GM18870 (cell line): ENCODE data around the gene MS4A2.
"Not testable (repeated sequence)": the region's sequence is repeated elsewhere in the genome, so short reads cannot be mapped to it uniquely, and the experiment has no call there.

ENCODE experiments used
- ATAC-seq: cut with Tn5 transposase; IDR thresholded peaks from one replicate; pipeline ENCODE4 v1.9.1; 2021; ENCODE audit warnings: moderate library complexity; ENCODE audit not compliant: unreplicated experiment

Gene MS4A2

DNA sequence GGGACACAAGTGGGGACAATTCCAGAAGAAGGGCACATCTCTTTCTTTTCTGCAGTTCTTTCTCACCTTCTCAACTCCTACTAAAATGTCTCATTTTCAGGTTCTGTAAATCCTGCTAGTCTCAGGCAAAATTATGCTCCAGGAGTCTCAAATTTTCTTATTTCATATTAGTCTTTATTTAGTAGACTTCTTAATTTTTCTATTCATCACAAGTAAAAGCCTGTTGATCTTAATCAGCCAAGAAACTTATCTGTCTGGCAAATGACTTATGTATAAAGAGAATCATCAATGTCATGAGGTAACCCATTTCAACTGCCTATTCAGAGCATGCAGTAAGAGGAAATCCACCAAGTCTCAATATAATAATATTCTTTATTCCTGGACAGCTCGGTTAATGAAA lies at the start of gene MS4A2:
Gene MS4A2, plus strand, starts transcription at position 301 of the 400 bp plus-strand sequence. CDS start 102 bp downstream, outside the sequence.
- no peak for ATAC-seq

DNA sequence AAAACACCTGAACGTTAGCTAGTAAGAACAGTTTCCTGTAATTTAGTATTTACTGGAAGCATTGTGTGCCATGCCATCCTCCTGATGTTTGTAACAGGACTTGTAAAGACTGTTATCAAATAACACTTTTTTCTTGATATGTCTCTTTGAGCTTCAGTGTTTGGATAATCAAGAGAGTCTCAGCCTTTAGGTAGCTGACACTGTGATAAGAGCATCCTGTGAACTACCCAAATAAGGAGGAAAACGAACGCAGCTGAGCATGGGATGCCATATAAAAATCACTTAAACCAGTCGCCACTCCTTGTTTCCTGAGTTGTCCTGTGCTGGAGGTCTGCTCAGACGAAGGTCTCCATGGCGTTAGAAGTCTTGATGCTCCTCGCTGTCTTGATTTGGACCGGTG lies 48.4 kb upstream of the MS4A2 start, which contains the start of gene OOSP2:
Gene OOSP2, plus strand, starts transcription at position 301 of the 400 bp plus-strand sequence. Its CDS starts 51 bp downstream, at position 352.
- no peak for ATAC-seq

DNA sequence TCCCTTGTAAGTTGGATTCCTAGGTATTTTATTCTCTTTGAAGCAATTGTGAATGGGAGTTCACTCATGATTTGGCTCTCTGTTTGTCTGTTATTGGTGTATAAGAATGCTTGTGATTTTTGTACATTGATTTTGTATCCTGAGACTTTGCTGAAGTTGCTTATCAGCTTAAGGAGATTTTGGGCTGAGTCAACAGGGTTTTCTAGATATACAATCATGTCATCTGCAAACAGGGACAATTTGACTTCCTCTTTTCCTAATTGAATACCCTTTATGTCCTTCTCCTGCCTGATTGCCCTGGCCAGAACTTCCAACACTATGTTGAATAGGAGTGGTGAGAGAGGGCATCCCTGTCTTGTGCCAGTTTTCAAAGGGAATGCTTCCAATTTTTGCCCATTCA lies 38.0 kb upstream of the MS4A2 start:
- not testable (repeated sequence) for ATAC-seq

DNA sequence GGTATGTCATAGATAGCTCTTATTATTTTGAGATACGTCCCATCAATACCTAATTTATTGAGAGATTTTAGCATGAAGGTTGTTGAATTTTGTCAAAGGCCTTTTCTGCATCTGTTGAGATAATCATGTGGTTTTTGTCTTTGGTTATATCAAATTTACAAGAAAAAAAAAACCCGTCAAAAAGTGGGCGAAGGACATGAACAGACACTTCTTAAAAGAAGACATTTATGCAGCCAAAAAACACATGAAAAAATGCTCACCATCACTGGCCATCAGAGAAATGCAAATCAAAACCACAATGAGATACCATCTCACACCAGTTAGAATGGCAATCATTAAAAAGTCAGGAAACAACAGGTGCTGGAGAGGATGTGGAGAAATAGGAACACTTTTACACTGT lies 37.6 kb upstream of the MS4A2 start:
- not testable (repeated sequence) for ATAC-seq

DNA sequence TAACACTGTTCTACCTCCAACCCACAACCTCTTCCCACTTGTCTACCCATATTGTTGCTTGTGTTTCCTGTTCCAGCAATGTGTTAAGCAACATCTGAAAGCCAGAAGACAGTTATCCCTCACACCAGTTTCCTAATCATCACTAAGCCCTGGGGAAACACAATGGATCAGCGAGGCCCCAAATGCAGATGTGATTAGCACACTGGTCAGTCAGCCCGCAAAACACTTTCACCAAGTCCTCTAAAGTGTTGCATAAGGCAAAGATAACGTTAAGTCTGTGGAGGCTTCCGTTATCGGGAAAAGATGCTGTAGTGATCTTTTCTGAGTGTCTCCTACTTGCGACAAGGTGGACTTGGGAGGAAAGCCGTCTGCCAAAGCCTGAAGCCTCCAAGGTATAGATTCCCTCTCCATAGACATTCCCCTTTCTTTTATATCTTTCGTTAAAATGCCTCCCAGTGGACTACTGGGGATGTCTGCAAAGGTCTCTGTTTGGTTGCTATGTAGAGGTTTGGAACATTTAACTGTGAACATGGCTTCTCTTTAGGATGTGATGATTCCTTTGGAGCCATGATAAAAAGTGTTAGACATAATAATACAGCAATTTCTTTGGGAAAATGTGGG lies 32.0 kb upstream of the MS4A2 start, which contains the start of gene MS4A3:
Gene MS4A3, plus strand, starts transcription at position 317 of the 621 bp plus-strand sequence. CDS start 4,496 bp downstream, outside the sequence.
- no peak for ATAC-seq

- ATAC-seq = no peak
These were observed 29.4 kb upstream of the MS4A2 start for GRCh38 chr11:60059052-60059451.

- no peak for ATAC-seq
These were observed 28.8 kb upstream of the MS4A2 start for GRCh38 chr11:60059521-60060240.

DNA sequence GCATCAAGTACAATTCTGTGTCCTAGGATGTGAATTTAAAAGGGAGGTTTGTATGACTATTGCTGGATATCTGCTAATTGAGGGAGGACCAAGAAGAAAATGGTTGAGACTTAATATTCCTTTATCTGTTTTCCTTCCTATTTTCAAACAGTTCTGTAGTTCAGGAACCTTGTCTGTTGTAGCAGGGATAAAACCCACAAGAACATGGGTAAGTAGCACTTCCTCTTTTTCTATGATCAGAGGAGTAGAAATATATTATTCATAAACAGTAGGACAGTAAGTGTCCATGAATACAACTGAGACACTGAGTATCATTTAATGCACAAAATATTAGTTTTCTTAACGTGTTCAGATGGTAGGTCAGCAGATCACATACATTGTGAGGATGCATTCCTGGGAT lies 24.4 kb upstream of the MS4A2 start:
- ATAC-seq = no peak

- no peak for ATAC-seq
These were observed 22.7 kb upstream of the MS4A2 start for GRCh38 chr11:60065801-60066200.

GRCh38 chr11:60069450-60069849 lies 19.0 kb upstream of the MS4A2 start:
- no peak for ATAC-seq

DNA sequence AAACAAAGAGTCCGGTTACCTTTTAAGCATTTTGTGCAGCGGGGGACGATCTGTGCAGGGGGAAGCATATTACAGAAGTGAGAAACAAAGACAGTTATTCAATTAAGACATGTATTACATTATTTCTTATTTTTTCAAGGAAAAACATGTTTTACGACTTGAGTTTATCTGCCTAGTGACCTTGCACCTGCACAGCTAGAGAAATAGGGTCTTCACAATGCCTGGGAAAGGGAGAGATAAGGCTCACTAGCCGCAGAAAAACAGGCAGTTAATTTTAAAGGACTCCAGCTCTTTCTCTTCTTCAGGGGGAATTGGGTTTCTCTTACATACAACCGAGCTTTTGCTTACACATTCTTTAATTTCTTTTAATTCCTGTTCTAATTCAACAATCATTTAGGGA lies 16.8 kb upstream of the MS4A2 start:
- ATAC-seq = not testable (repeated sequence)

GRCh38 chr11:60077216-60077817 lies 11.1 kb upstream of the MS4A2 start:
- ATAC-seq = no peak

DNA sequence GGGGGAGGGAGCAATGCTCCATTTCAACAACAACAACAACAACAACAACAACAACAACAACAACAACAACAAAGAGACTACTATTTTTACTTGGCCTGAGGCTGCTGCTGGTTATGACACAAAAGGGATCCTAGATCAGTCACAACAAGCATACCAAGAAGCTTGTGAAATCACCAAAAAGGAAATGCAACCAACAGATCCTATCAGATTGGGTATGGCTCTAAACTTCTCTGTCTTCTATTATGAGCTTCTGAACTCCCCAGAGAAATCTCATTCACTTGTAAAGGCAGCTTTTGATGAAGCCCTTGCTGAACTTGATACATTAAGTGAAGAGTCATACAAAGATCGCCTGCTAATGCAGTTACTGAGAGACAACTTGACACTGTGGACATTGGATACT lies 10.5 kb upstream of the MS4A2 start:
- no peak for ATAC-seq

DNA sequence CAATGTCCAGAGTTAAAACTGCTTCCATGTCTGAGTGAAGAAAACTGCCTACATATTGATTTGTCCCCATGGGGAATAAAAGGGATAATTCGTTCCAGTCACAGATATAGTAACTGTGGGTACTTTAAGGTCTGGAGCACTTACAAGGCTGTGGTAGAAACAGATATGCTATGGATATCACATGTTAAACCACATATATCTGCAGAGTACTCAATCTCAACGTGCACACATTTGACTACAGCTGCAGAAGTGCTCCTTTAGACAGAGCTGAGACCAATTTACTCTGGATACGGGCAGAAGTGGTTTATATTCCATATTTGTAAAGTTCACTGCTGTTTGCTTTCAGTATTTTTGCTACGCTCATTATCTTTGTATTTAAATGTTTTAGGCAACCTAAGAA lies 9.7 kb upstream of the MS4A2 start:
- no peak for ATAC-seq

- ATAC-seq = no peak
These were observed 7.9 kb upstream of the MS4A2 start for GRCh38 chr11:60080535-60080934.

- ATAC-seq = no peak
These were observed 3.7 kb upstream of the MS4A2 start for GRCh38 chr11:60084631-60085273.

- no peak for ATAC-seq
These were observed 2.6 kb upstream of the MS4A2 start for GRCh38 chr11:60085909-60086308.

- no peak for ATAC-seq
These were observed 1.2 kb upstream of the MS4A2 start for GRCh38 chr11:60087239-60087638.

DNA sequence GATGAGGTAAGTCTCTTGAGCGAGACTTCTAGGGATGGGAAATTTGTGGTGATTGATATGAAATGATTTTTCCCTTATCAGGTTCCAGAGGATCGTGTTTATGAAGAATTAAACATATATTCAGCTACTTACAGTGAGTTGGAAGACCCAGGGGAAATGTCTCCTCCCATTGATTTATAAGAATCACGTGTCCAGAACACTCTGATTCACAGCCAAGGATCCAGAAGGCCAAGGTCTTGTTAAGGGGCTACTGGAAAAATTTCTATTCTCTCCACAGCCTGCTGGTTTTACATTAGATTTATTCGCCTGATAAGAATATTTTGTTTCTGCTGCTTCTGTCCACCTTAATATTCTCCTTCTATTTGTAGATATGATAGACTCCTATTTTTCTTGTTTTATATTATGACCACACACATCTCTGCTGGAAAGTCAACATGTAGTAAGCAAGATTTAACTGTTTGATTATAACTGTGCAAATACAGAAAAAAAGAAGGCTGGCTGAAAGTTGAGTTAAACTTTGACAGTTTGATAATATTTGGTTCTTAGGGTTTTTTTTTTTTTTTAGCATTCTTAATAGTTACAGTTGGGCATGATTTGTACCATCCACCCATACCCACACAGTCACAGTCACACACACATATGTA lies 7.1 kb downstream of the MS4A2 start:
- ATAC-seq = no peak

GRCh38 chr11:60097189-60097588 lies 8.7 kb downstream of the MS4A2 start:
- no peak for ATAC-seq

DNA sequence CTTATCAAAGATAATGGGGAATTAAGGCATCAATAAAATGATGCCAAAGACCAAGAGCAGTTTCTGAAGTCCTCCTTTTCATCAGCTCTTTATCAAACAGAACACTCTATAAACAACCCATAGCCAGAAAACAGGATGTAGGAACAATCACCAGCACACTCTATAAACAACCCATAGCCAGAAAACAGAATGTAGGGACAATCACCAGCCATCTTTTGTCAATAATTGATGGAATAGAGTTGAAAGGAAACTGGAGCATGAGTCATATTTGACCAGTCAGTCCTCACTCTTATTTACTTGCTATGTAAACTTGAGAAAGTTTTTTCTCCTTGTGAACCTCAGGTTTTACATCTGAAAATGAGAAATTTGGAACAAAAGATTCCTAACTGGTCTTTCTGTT lies 10.0 kb downstream of the MS4A2 start:
- ATAC-seq = peak; percentile 91
